NCI-H187 treated with DMSO at 0.1 percent for 48 hours (cell line): ENCODE data around the gene CNOT4.
"Not testable (repeated sequence)": the region's sequence is repeated elsewhere in the genome, so short reads cannot be mapped to it uniquely, and the experiment has no call there.

ENCODE experiments used
- DNase-seq: peaks from one replicate; lab custom pipeline; 2025; lab: John Stamatoyannopoulos, UW

Gene CNOT4

DNA sequence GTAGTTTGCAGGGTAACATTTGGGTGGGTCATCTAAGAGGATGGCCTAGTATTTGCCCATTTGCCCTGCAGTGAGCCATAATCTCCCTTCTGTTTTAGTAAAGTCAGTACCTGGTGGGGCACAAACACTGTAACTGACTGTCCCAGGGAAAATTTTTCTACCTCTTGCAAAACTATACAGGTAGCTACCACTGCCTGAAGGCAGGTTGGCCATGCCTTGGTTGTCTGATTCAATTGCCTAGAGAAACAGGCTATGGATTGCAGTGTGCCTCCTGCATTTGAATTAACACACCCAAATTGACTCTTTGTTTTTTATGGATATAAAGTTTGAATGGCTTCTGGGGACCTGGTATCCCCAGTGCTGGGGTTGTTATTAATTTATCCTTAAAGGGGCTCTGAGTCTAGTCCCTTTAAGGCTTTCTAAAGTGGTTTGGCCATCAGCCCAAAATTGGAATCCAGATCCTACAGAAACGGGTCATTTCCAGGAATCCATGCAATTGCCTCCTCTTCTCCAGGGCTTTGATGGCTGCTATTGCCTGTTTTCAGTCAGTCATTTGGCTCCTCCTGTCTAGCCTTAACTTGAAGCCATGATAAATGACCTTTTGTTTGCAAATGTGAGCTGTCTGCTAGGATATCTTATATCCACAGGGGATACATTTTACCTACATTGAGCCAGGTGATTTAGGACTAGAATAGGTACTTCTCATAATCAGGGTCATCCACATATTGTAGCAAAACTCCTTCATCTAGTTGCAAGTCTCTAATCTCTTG, 187.1 kb downstream of the CNOT4 start:
- DNase-seq, result no peak

DNA sequence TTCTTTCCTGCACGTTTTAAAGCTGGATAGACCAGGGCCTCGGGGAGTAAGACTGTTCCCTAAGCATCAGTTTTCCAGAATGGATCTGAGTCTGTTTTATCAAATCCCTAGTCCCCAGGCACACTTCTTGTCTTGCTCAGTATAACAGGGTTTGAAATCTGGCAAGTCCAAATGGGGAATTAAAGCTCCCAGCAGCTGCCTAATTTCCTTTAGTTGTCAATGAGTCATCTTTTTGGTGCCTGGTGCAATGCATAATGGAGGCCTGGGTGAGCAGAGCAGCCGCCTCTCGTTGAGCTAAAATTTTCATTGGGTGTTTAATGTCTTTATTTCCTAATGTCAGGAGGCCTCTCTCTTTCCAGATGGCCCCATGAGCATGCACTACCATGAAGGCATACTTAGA, 188.3 kb downstream of the CNOT4 start:
- no peak for DNase-seq

DNA sequence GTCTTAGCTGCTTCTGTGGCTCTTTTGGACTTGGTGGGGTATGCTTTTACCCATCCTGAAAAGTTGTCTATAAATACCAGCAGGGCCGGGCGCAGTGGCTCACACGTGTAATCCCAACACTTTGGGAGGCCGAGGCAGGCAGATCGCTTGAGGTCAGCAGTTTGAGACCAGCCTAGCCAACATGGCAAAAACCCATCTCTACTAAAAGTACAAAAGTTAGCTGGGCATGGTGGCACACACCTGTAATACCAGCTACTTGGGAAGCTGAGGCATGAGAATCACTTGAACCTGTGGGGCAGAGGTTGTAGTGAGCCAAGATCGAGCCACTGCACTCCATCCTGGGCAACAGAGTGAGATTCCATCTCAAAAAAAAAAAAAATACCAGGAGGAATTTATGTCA, 188.9 kb downstream of the CNOT4 start:
- DNase-seq, result not testable (repeated sequence)

DNA sequence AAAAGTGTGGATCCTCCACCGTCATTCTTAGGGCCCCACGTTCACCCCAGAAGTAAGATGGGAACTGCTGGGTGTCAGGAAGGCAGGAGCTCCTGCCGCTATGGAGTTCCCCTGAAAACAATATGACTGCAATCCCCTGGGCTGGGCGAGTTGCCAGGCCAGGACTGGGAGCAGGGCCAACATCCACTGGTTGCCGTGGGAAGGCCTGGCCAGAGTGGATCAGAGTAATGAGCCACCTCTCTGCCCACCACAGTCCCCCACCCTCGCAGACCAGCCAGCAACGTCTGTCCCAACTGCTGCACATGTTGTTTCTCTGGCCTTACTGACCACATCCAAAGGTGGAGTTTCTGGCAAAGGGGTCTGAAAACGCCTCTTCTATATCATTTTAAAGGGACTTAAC, 189.6 kb downstream of the CNOT4 start:
- DNase-seq, result no peak

DNA sequence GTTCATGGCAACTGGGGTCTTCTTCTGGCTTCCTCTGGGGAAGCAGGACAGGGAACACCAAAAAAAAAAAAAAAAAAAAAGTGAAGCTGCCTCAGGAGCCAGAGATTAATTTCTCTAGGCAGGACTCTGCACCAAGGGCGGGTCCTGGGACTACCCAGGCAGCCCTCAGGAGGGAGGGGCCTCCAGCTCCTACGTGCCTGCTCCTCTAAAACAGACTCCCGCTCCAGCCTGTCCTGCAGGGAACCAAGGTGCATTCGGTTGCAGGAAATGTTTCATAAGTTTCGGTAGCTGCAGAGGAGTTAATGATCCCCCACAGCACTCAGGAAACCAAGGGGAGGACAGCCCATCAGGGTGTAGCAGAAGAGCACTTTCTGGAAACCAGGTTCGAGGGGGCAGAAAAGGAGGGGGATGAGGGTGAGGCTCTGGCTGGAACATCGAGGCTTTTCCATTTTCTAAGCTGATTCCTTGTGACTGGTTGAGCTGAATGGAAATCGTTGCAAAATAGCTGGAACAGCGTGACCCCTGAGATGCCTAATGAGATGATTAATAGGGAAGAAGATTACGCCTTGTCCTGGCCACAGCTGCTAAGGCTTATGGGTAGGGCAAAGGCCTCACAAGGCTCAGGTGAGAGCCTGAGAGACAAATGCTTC, 192.1 kb downstream of the CNOT4 start:
- DNase-seq, result no peak

DNA sequence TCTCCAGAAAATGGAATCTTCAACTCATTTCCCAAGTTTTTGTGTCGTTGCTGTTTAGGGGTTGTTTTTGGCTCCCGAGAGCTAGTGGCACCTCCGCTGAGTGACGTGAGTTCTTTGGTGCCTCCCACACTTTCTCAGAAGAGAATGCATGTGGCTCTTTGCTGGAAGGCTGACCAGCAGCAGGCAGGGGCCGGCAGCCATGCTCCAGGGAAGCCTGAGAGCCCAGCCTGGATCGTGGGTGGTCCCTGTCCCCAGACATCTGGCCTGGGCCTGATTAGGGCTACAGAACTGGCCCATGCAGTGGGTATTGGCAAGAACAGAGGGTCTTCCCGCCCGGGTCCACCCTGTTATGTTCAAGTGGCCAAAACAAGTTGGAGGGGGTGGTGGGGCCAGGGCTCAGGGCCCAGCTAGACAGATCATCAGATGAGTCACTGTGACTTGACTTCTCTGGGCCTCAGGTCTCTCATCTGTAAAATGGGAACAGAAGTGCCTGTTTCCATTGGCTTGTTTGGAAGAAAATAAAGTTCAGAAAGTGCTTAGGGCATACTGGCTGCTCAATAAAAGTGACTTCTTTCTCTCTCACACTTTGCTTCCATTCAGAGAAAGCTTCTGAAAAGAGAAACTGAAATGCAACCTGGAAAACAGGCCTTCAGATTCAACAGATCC, 193.1 kb downstream of the CNOT4 start:
- no peak for DNase-seq

DNA sequence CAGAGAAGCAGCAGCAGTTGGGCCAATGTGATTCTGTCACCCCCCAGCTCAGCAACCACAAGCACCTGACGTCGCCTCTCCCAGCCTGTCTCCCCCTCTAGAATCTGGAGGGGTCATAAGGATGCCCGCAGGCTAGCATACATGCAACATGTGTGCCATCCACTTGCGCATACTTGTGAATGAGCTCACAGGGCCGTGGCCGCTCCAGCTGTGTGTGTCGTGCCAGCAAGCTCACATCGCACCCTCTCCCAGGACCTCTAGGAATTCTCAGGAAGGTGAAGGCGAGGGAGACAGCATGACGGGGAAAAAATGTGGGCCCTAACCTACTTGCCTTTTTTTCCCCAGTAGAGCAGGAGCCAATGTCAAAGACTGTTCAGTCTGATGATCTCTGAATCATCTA, 195.9 kb downstream of the CNOT4 start:
- DNase-seq, result no peak
